SJSA1 (cell line): Measurements from ENCODE around the gene MAPKAPK2. TPM values are rescaled to one million over a fixed set of nuclear protein-coding genes. Genes with fewer than 3 reads are reported as not detected.

ENCODE experiments used
- DNase-seq, 2 experiments: peaks; one replicate each; pipeline ENCODE4 v3.0.0-alpha.2; 2015 to 2020; ENCODE audit warnings: low spot score in 2 of 2, low read depth in 1 of 2
- H3K27ac ChIP-seq: fragments of 250-450 bp; sonication (Bioruptor Pico); 2 replicates; pipeline ENCODE4 v1.5.1; 2020; ENCODE audit warnings: mild to moderate bottlenecking, moderate library complexity
- H3K27me3 ChIP-seq: fragments of 250-450 bp; sonication (Bioruptor Pico); replicated peaks from 2 replicates; pipeline ENCODE4 v1.5.1; 2020; ENCODE audit warnings: mild to moderate bottlenecking, moderate library complexity
- H3K36me3 ChIP-seq: fragments of 250-450 bp; sonication (Bioruptor Pico); 2 replicates; pipeline ENCODE4 v1.5.1; 2020; ENCODE audit warnings: mild to moderate bottlenecking
- H3K4me1 ChIP-seq: fragments of 250-450 bp; sonication (Bioruptor Pico); replicated peaks from 2 replicates; pipeline ENCODE4 v1.6.1; 2021; ENCODE audit warnings: mild to moderate bottlenecking
- H3K4me3 ChIP-seq: fragments of 250-450 bp; sonication (Bioruptor Pico); 2 replicates; pipeline ENCODE4 v1.5.1; 2020; ENCODE audit warnings: mild to moderate bottlenecking
- H3K9me3 ChIP-seq: fragments of 250-450 bp; sonication (Bioruptor Pico); replicated peaks from 2 replicates; pipeline ENCODE4 v1.5.1; 2020; ENCODE audit warnings: mild to moderate bottlenecking
- total RNA-seq: library from RNA; depleted of rRNA; stranded (reverse); fragments of >200 nt; shearing (Covaris generic); gene quantifications from 2 replicates; pipeline ENCODE4 v1.2.3, GENCODE V29; 2014

Gene MAPKAPK2
- total RNA-seq, 1 experiment from 2014 or later: 58.6 TPM

DNA sequence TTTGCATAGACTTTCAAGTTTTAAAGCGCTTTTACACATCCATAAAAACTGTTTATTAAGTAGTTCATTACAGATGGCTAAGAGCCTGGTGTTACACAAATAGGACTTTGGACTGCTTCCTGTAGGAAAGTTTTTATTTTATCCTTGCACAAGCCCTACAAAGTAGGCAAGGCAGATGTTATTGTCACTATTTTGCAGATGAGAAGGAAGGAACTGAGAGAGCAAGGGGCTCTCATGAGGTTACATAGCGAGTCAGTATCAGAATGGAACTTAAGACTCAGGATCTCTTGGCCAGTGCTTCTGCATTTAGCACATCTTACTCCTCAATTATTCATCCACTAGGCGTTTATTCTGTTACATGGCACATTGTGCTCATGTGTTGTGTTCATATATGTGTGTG lies 2.6 kb upstream of the MAPKAPK2 start:
- Histone ChIP-seq H3K9me3 (no peaks in the 10 kb centered on the region), H3K4me3 (no peak overlapping the region), H3K4me1 (peaks cover 11% of the 10 kb centered on the region), H3K27ac (no peak overlapping the region), H3K27me3 (no peaks in the 10 kb centered on the region), H3K36me3 (peaks cover 9% of the 10 kb centered on the region)
- DNase-seq: no peak

DNA sequence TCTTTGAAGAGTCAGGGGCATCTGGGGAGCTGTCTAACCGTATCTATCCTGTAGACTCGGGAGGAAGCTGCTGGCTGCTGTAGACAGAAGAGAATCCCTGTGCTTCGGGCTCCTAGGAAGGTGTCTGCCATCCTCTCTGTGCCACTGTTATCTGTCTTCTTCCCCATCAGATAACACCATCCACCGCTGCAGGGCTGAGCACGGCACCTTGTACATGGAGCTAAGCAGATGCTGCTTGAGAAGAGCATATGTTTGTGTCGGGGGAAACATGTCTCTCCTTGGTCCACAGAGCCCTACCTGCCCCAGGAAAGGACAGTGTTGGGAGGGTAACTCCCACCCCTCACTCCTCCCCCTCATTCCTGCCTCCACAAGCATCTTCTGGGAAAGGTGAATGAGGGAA lies 1.4 kb upstream of the MAPKAPK2 start:
- DNase-seq: no peak
- Histone ChIP-seq H3K9me3 (no peaks in the 10 kb centered on the region), H3K4me1 (peaks cover 23% of the 10 kb centered on the region), H3K27ac (no peak overlapping the region), H3K4me3 (no peak overlapping the region), H3K27me3 (no peaks in the 10 kb centered on the region), H3K36me3 (peaks cover 9% of the 10 kb centered on the region)

DNA sequence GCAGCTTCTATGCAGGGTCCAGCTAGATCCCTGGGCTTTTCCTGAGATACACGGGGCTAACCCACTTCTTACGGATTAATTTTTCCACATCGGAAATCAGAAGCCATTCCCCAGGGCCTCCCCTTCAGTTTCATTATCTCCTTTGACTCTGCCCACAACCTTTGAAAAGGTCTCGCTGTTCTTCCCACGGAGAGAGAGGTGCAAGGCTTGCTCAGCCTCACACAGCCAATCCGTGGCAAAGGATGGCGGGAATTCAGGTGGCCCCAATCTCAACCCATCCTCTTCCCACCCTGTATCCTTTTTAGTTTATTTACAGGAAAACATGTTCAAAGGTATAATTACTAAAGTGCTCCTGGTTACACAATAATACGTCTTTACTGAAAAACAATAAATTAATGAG lies 702 bp upstream of the MAPKAPK2 start:
- DNase-seq: no peak
- Histone ChIP-seq H3K27ac (no peak overlapping the region), H3K27me3 (no peaks in the 10 kb centered on the region), H3K4me1 (peaks cover 30% of the 10 kb centered on the region), H3K36me3 (peaks cover 9% of the 10 kb centered on the region), H3K9me3 (no peaks in the 10 kb centered on the region), H3K4me3 (peak overlapping the region; percentile 75)

- Histone ChIP-seq H3K9me3 (no peaks in the 10 kb centered on the region), H3K4me1 (peaks cover 39% of the 10 kb centered on the region), H3K27ac (peak overlapping the region; percentile 91), H3K27me3 (no peaks in the 10 kb centered on the region), H3K36me3 (peaks cover 17% of the 10 kb centered on the region), H3K4me3 (peak overlapping the region; percentile 75)
- DNase-seq: no peak
Measured at GRCh38 chr1:206685334-206685768, 646 bp downstream of the MAPKAPK2 start.

DNA sequence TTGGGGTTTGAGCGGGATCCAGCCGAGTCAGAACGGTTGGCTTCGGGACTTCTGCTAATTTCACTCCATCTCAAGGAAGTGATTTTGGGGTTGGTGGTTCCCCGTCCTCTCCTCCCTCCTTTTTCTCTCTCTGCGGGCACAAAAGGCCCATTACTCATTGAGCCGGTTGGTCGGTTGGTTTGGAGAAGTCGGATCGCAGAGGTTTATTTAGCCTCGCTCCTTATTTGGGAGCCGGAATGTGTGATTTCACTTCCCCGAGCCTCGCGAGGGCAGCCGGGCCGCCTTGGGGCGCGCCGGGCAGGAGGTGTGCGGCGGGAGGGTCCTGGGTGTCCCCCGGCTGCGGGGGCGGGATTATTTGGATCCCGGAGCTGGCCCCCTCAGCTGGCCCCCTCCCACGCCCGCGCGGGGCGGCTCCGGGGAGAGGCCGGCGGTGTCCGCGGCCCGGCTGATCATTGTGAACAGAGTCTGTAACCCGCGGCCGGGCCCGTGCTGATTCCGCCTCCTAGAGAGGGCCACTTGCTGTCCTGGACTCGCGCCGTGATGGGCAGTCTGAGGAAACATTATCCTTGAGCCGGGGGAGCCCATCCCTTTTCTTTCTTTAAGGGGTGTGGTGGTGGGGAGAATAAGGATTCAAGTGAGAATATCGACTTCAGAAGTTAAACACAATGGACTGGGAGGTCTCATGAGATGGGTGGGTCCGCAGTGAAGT lies 1.2 kb downstream of the MAPKAPK2 start:
- H3K4me3 ChIP-seq: peak overlapping the region; percentile 75
- H3K27me3 ChIP-seq: no peaks in the 10 kb centered on the region
- peak overlapping the region; percentile 91 for H3K27ac ChIP-seq
- H3K4me1 ChIP-seq: peaks cover 39% of the 10 kb centered on the region
- no peaks in the 10 kb centered on the region for H3K9me3 ChIP-seq
- peaks cover 17% of the 10 kb centered on the region for H3K36me3 ChIP-seq
- peak; percentile 73 to 77 for DNase-seq

DNA sequence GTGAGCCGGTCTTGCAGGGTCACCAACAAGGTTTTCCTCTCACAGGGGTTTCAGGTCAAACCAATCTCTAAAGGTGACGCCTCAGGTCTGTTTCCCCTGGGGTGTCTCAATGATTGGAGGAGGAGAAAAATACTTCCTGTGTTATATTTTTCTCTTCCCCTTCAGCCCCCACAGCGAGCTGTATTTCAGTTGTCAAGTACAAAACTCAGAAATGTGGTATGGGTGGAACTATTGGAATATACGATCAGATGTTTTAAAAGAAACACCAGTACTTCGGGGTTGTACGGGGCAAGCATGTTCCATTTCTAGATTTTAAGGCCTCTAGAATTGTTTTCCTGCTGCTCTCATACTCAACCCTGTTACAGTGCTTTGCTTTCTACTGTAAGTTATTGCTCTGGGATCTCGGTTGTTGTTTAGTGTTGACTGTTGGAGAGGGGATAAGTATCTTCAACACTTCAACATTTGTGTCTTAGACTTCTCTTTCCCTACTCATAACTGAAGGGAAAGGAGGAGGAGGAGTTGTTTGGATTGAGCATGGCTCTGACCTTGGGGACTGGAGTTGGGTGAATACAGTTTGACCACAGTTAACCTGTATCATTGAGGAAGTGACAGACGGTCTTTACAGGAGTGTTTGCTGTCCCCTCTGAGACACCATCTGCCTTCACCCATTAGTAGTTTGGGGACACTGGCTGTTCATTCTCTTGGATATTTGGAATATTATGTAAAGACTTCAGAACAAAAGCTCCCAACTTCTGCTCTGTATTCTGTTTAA lies 2.0 kb downstream of the MAPKAPK2 start:
- Histone ChIP-seq H3K9me3 (no peaks in the 10 kb centered on the region), H3K27ac (peak overlapping the region; percentile 91), H3K4me1 (peaks cover 41% of the 10 kb centered on the region), H3K27me3 (no peaks in the 10 kb centered on the region), H3K4me3 (peak overlapping the region; percentile 75), H3K36me3 (peaks cover 19% of the 10 kb centered on the region)
- no peak for DNase-seq

DNA sequence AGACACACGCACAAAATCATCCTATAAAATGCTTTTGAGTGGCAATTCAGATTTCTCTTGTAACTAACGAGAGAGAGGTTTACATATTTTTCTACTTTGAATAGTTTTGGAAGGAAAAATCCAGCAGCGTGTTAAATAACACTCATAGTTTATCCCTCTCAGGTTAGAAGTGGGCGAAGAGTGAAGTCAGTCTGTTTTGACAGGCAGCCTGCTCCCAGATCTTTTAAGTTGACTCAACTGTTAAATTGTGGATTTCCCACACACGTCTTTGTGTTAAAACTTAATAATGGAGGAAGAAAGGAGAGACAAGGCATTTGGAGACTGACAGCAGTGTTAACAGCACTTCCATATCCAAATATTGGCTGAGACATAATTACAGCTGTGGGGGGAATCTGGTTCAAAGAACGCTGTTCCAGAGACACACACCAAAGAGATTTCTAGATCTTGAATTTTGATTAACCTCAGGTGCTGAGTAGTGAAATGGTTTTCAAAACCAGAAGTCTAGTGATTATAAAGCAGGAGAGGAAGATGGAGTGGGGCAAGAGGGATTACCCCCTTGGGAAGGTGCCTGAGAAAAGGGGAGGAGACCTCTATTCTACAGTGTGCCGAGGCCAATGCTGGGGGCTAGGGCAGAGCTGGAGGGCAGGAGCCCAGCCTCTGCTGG lies 2.7 kb downstream of the MAPKAPK2 start:
- H3K27me3 ChIP-seq: no peaks in the 10 kb centered on the region
- H3K9me3 ChIP-seq: no peaks in the 10 kb centered on the region
- no peak overlapping the region for H3K4me3 ChIP-seq
- peaks cover 48% of the 10 kb centered on the region for H3K4me1 ChIP-seq
- peaks cover 19% of the 10 kb centered on the region for H3K36me3 ChIP-seq
- DNase-seq: no peak
- H3K27ac ChIP-seq: no peak overlapping the region

DNA sequence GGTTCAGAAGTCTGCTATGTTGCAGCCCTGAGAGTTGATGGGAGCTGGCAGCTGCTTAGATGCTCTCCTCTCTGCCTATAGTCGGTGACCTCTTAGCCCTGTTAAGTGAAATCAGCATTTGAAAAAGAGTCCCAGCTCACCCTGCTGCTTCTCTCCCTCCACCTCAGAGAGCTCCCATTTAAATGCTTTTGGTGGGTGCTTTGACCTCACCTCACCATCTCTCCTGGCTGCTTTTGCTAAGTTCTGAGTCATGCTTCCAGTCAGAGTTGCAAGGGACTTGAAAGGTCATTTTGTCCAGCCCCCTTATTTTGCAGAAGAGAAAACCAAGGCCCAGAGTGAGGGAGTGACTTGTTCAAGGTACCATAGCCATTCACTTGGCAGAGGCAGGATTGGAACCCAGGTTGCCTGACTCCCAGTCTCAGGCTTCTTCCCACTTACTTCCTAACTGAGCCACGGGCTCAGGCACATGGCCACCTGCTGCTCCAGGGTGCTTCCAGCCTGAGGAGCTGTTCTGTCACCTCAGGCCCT lies 3.3 kb downstream of the MAPKAPK2 start:
- no peaks in the 10 kb centered on the region for H3K27me3 ChIP-seq
- no peak for DNase-seq
- H3K4me1 ChIP-seq: peaks cover 54% of the 10 kb centered on the region
- H3K27ac ChIP-seq: no peak overlapping the region
- no peaks in the 10 kb centered on the region for H3K9me3 ChIP-seq
- H3K36me3 ChIP-seq: peaks cover 19% of the 10 kb centered on the region
- no peak overlapping the region for H3K4me3 ChIP-seq

- Histone ChIP-seq H3K4me3 (no peak overlapping the region), H3K36me3 (peaks cover 39% of the 10 kb centered on the region), H3K4me1 (peaks cover 69% of the 10 kb centered on the region), H3K27me3 (no peaks in the 10 kb centered on the region), H3K9me3 (no peaks in the 10 kb centered on the region), H3K27ac (no peak overlapping the region)
- no peak for DNase-seq
Measured at GRCh38 chr1:206690516-206690915, 5.8 kb downstream of the MAPKAPK2 start.

DNA sequence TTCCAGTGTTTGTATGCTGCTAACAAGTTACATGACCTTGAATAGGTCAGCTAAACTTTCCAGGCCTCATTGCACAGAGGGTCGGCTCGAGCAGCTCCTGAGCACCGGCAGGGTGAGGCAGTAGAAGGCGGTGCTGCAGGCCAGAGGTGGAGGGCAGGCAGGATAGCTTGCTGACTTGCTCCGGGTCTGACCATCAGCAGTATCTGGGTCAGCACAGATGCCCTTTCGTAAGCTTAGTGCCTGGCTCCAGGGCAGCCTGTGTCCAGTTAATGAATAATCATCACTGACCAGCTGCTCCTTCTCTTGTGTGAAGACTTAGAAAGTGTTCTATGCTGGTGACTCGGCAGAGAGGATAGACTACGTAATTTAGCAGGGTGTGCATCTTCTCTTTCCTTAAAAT lies 6.9 kb downstream of the MAPKAPK2 start:
- no peak overlapping the region for H3K27ac ChIP-seq
- H3K27me3 ChIP-seq: no peaks in the 10 kb centered on the region
- peaks cover 67% of the 10 kb centered on the region for H3K4me1 ChIP-seq
- no peak overlapping the region for H3K4me3 ChIP-seq
- H3K9me3 ChIP-seq: no peaks in the 10 kb centered on the region
- H3K36me3 ChIP-seq: peaks cover 38% of the 10 kb centered on the region
- DNase-seq: no peak

GRCh38 chr1:206693029-206693428 lies 8.3 kb downstream of the MAPKAPK2 start:
- peaks cover 57% of the 10 kb centered on the region for H3K4me1 ChIP-seq
- no peaks in the 10 kb centered on the region for H3K27me3 ChIP-seq
- peaks cover 47% of the 10 kb centered on the region for H3K36me3 ChIP-seq
- no peaks in the 10 kb centered on the region for H3K9me3 ChIP-seq
- no peak overlapping the region for H3K4me3 ChIP-seq
- peak overlapping the region; percentile 2; the same call in 1 of the 2 replicates for H3K27ac ChIP-seq
- DNase-seq: peak; percentile 42 to 72

GRCh38 chr1:206693592-206693991 lies 8.9 kb downstream of the MAPKAPK2 start:
- Histone ChIP-seq H3K4me3 (no peak overlapping the region), H3K27ac (peak overlapping the region; percentile 2; the same call in 1 of the 2 replicates), H3K27me3 (no peaks in the 10 kb centered on the region), H3K36me3 (peaks cover 48% of the 10 kb centered on the region), H3K4me1 (peaks cover 51% of the 10 kb centered on the region), H3K9me3 (no peaks in the 10 kb centered on the region)
- DNase-seq: no peak

DNA sequence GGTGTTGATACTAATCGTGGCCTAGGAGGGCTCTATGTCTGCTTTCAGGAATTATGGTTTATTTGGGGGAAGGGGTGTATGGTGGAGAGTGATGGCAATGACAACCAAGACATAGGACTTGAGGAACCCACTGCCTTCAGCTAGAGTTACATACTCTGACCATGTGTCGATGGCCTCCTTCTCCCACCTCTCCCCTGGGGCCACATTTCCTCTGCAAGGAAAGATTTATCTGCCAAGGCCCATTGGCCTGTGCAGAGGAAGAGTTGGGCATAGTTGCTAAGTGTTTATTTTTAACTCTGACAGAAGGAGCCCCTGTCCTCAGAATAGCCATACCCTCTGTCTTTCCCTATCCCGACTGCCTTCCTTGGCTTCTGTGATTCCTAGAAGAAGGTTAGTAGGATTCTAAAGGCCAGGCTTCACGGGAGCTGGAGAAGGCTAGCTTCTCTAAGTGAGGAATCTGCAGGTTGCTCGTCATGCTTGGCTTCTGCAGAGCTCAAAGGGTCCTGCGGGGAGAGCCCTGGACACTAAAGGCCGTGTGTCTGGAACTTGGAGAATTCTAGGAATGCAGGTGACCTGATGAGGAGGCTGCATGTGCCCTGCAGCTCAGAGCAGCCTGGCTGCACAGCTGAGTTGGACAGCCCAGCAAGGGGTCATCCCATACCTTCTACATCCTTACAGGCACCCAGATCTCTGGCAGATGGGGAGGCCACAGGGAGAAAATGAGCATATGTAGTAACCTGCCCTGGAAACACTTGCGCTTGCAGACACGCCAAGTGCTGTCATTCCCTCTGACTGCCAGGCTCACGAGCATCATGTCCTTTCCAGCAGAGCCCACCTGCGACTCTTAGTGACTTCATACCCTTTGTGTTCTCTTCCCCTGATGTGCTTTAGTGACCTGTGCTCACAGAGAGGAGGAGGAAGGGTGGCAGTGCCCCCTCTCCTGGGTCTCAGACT lies 9.7 kb downstream of the MAPKAPK2 start:
- Histone ChIP-seq H3K4me1 (peaks cover 43% of the 10 kb centered on the region), H3K27me3 (no peaks in the 10 kb centered on the region), H3K36me3 (peaks cover 45% of the 10 kb centered on the region), H3K27ac (no peak overlapping the region), H3K9me3 (no peaks in the 10 kb centered on the region), H3K4me3 (no peak overlapping the region)
- no peak for DNase-seq
